Measurements from ENCODE around the gene NOS3.
"Not testable (repeated sequence)": the region's sequence is repeated elsewhere in the genome, so short reads cannot be mapped to it uniquely, and the experiment has no call there.

Gene NOS3

DNA sequence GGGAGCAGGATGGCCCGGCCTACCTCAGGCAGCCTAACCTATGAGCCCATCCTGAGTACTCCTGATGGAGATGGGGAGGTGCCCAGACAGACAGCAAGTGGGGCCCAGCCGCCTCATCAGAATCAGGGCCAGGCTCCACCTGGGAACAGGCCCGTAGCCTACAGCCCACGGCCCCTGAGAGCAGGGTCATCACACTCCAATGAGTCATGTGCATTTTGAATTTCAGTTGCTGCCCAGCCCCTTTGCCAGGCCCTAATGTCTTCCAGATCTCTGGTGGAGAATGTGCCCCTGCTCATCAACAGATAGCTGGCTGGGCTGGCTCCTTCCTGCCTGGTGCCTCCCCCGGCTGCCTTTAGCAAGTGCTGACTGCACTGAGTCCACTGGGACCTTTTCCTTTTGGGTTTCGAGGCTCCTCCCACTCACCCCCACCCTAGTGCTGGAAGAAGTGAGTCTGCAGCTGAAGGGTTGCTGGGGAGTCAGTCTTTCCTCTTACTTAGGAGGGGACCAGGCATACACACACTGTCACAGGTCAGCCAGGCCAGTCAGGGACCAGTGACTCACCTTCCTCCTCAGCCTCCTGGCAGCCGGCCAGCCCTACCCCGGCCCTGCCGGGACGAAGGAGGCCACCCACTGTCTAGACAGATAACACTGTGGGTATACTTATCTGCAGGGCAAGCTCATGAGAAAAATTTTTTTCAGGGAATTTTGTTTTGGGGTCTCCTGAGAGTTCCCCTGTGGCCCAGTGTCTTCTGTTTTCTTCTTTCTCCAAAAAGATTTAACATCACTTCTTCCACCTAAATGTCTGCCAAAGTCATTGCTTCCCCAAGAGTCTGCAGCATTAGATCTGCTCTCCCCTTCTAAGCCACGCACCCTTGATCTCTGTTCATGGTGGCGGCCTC, 48.4 kb downstream of the NOS3 start:
- no peak for DNase-seq (ENCODE audit: low spot score)

DNA sequence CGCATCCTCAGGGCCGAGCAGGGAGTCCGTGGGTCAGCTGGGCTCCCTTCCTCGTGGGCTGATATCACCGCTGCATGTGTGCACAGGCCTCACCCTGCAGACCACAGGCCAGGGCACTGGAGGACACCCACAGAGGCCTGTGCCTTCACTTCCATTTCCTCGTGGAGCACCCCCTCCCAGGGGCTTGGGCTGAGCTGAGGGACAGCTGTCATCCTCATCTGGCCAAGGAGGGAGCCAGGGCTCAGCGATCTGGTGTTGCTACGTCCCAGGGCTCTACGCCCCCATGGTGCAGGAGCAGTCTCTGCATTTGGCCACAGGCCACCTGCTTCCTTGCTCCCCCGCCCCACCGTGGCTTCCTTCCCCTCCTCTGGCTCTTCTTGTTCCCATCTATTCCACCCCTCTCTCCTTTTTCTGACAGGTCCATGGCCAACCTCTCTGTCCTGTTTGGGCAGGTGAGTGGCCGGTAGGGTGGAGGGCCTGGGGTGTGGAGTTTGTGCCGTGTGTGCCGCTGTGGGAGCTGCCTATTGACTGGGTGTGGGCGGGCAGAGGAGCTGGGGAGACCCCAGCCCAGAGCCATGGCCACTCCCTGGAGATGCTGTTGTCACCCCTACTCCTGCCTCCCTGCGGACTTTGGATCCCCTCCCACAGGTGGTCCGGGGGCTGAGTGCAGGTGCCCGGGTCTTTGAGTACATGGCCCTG, 49.2 kb downstream of the NOS3 start:
- no peak for DNase-seq (ENCODE audit: low spot score)

DNA sequence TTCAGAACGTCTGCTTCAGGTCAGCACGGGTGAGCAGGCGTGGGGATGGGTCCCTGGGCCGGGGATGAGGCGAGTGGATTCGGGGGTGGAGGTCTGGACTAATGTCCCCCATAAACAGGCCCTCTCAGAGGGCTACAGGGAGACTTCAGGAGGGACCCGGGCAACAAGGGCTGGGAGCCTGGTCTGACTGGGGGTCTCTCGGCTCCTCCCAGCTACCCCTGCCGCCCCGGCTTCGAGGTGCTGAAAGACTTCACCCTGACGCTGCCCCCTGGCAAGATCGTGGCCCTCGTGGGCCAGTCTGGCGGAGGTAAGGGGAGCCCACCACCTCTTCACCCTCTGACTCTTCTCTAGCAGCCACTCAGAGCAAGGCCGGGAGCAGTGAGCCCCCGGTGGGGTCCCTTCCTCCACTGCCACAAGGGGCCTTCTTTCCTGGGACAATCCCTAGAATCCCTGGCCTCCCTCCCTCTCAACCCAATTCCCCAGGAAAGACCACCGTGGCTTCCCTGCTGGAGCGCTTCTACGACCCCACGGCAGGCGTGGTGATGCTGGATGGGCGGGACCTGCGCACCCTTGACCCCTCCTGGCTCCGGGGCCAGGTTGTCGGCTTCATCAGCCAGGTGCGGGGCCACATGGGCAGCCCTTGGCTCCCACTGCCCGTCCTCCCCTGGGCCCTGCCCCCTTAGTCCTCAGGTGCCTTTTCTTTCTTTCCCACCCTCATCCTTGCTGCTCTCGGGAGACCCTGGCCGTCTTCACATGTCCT, 50.0 kb downstream of the NOS3 start:
- DNase-seq (ENCODE audit: low spot score): no peak

DNA sequence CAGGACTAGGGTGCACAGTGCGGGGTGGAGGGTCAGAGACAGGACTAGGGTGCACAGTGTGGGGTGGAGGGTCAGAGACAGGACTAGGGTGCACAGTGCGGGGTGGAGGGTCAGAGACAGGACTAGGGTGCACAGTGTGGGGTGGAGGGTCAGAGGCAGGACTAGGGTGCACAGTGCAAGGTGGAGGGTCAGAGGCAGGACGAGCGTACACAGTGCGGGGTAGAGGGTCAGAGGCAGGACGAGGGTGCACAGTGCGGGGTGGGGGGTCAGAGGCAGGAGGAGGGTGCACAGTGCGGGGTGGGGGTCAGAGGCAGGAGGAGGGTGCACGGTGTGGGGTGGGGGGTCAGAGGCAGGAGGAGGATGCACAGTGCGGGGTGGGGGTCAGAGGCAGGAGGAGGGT, 52.6 kb downstream of the NOS3 start:
- not testable (repeated sequence) for DNase-seq (ENCODE audit: low spot score)

DNA sequence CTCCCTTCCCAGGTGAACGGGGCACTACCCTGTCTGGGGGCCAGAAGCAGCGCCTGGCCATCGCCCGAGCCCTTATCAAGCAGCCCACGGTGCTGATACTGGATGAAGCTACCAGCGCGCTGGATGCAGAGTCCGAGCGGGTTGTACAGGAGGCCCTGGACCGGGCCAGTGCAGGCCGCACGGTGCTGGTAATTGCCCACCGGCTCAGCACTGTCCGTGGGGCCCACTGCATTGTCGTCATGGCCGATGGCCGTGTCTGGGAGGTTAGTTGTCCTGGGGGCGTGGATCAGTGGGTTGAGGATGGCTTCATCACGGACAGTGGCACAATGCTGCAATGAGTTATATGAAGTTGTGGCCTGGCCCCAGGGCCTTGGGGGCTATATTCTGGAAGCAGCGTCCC, 53.1 kb downstream of the NOS3 start:
- DNase-seq (ENCODE audit: low spot score): no peak

DNA sequence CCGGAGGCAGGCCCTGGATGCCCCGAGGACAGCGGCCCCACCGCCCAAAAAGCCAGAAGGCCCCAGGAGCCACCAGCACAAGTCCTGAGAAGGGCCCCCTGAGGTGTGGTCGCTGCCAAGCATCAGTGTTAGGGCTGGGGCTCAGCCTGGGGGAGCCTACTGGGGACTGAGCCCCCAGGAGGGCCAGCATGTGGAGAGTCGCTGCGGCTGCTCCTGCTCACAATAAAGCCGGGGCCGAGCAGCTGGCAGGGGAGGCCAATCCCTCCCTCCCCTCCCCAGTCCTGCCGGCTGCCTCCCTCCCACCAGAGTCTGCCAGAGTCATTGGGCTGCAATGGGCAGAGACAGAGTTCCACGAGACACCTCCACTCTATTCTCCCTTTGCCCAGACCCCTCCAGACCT, 54.4 kb downstream of the NOS3 start:
- no peak for DNase-seq (ENCODE audit: low spot score)

DNA sequence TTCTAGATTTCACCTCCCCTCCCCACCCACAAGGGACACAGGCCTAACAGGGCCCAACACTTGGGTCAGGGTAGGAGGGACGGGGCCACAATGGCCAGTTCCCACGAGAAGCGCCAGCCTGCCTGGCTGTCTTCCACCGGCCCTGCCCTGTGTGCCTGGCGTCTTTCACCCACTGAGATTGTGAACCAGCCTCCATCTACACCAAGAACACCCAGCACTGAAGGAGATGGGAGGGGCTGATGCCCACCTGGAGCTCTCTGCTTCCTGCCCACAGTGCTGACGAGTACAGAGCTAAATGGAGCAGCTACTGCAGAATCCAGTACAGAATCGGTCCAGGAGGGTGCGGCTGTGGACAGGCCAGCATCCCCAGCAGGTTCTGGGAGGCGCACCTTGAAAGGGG, 55.1 kb downstream of the NOS3 start:
- DNase-seq (ENCODE audit: low spot score): no peak

DNA sequence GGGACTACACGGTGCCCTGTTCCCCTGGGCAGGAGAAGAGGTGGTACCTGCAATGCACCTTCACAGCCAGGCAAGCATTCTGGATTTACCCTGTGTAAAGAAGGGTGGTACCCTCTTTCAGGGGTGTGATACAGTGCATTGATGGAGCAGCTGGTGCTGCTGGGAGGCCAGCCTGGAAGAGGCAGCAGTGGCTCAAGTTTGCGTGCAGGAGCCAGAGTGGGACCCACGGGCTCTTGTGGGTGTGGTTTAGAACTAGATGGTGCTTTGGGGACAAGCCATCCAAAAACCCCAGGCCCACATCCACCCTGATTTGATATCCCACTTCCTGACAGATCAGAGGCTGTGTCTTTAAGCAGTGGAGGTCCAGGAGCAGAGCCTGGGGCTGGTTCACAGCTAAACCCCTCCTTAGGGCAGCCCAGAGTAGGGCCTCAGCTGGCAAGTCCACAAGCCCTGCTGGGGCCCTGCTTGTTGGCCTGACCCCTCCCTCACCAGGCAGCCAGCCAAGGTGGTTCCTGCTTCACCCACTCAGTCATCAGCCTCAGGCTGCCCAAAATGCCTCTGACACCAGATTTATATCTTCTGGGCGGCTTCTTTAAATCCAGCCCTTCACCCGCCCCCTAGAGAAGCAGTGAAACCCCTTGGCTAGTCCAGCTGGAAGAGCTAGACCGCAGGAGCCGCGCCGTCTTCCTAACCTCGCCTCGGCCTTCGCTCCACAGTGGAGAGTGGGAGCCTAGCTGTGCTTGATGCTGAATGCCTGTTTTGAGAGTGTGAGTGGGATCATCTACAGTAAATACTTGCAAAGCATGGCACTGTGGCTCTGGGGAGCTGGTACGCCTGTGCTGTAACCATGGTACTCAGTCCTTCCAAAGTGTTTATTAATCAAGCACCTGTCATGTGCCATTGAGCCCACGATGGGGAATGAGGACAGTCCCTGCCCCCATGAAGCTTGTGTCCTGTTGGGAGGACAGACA, 56.1 kb downstream of the NOS3 start:
- DNase-seq (ENCODE audit: low spot score): no peak

DNA sequence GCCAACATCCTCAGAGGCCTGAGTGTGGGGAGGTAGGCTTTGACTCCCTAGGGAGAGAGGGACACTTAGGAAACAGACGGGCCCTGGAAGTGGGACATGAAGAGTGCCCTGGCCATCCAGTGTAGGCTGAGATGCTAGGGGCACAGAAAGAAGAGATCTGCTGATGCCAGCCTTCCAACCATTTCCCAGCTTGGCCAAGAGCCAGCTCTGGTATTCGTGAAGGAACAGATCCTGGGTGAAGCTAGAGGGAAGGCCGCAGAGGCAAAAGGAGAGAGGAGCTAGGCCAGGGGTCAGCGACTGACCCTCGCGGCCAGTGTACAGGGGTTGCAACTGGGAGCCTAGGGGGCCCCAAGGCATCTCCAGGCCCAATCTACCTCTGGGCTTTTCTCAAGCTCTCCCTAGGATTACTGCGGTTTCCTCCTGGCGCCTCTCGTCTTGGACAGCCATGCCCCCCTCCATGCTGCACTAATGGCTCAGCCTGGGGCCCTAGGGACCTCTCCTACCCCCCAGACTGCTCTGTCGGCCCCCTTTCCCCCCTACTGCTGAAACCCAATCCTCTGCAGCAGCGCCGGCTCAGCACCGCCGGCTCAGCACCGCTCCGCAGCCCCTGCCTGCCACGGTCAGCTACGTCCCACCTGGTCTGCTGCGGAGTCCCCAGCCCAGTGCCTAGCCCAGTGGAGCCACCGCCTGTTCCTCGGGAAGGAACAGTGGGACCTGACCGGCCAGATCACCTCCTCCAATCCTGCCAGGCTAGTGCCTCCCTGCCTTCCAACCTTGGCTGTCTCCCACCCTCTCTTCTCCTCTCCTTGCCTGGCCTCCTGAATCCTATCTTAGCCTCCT, 57.4 kb downstream of the NOS3 start, which contains the start of gene ASIC3:
Gene ASIC3, plus strand, starts transcription at position 556 of the 840 bp plus-strand sequence. CDS start 355 bp downstream, outside the sequence.
- DNase-seq (ENCODE audit: low spot score): no peak

DNA sequence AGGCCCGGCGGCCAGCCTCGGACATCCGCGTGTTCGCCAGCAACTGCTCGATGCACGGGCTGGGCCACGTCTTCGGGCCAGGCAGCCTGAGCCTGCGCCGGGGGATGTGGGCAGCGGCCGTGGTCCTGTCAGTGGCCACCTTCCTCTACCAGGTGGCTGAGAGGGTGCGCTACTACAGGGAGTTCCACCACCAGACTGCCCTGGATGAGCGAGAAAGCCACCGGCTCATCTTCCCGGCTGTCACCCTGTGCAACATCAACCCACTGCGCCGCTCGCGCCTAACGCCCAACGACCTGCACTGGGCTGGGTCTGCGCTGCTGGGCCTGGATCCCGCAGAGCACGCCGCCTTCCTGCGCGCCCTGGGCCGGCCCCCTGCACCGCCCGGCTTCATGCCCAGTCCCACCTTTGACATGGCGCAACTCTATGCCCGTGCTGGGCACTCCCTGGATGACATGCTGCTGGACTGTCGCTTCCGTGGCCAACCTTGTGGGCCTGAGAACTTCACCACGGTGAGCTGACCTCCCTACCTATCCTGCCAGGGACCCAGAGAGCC, 58.2 kb downstream of the NOS3 start:
- no peak for DNase-seq (ENCODE audit: low spot score)

DNA sequence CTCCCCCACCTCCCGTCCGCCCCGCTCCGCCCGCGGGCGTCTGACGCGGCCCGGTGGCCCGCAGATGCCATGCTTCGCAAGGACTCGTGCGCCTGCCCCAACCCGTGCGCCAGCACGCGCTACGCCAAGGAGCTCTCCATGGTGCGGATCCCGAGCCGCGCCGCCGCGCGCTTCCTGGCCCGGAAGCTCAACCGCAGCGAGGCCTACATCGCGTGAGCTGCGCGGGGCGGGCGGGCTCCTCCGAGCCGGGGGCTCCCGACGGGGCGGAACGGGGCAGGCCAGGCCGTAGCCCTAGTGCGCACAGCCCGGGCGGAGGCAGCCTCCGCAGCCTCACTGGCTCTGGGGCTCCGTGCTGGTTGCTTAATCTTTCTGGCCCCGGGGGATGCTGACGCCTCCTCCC, 60.3 kb downstream of the NOS3 start:
- DNase-seq (ENCODE audit: low spot score): no peak

DNA sequence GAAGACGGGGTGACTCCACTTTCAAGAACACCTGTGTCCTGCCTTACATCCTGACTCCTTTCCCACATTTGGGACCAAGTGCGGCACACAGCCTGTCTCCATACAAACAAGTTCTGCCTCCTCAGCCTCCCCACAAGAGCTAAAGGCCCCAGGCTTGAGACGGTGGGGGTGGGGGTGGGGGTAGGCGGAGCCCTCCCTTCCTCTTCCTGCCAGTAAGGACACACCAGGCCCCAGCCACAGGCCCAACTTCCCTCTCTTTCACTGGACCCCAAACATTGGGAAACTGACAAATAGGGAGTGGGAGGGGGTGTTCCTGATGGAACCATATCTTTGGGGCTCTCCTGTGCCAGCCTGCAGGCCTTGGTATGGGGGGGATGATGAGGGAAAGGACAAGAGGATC, 62.3 kb downstream of the NOS3 start:
- no peak for DNase-seq (ENCODE audit: low spot score)

DNA sequence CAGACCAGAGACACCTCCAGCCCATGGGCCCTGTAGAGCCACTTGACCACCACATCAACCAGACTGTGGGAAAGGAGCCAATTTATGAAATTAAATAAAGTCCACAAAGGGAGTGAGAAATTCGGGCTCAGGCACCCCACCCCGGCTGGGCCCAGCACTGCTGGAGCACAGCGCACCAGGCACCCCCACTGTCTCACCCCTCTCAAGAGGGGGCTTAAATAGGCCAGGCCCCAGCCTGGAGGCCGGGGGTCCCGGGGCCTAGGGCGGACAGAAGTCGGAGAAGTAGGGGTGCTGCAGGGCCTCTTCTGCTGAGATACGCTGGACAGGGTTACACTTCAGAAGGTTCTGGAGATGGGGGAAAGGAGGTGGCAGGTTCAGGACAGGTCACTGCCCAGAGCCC, 62.9 kb downstream of the NOS3 start:
- no peak for DNase-seq (ENCODE audit: low spot score)

DNA sequence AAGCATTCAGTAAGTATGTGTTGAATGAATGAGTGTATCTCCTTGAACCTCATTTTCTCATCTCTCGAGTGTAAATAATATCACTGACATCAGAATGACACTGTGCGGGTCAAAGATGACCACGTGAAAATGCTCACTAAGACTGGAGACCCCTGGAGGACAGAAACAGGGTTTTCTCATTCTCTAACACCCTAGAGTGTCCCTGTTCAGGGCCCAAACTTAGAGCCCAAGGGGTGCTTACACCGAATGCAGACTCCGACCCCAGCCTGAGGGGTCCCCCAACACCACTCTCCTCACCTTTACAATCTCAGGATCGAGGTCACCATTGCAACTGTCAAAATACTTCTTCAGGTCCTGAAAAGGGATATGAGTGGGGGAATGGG, 65.5 kb downstream of the NOS3 start:
- no peak for DNase-seq (ENCODE audit: low spot score)

DNA sequence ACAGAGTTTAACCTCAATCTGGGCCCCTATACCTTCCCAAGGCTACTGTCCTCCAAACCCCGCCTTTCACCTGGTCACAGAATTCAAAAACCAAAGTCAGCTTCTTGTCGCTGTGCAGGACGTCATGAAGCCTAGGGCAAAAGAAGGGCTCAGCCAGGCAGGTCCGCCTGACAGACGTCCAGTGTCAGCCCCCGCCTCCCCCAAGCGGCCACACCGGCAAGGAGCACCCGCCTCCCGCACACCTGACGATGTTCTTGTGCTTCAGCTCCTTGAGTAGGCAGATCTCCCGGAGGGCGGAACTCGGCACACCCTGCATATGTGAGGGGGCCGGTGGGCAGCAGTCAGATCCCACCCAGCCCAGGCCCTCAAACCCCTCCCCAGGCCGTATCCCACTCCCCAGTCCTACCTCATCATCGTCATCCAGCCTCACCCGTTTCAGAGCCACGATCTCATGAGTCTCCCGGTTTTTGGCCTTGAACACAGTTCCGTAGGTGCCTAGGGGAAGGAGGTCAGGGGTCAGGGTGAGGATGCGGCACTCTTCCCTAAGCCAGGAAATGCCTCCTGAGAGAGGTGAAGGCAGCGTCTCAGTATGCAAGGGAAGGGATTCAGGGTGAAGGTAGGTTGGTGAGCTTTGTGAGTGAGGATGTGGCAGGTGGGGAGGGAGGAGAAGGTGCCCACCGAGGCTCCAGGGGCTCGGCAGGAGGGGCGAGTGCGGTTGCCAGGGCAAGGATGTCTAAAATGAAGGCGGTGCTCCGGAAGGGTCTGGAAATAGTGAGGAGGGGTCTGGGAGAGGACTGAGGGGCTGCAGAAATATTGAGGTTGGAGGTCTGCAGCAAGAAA, 66.1 kb downstream of the NOS3 start:
- DNase-seq (ENCODE audit: low spot score): no peak

DNA sequence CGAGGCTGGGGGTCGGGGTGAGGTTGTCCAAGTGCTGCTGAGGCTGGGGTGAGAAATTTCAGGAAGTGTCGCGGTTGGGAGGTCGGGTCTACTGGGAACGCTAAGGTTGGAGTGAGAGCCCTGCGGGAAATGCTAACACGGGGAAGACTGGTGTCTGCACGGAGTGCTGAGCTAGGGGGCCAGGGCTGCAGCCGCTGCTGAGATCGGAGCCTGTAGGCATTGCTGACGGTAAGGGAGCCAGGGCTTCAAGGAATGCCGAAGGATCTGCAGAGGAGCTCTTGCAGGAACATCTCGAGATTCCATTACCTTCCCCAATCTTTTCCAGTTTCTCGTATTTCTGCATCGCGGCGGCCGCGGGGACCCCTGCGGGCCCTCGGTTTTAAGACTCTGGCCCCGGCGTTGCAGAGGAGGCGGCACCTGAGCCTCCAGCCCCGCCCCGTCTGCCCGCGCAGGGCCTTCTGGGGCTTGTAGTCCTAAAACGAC, 66.7 kb downstream of the NOS3 start, which contains the start of gene CDK5:
Gene CDK5, minus strand, starts transcription at position 392 of the 483 bp plus-strand sequence. Its CDS starts 49 bp downstream, at position 343.
- no peak for DNase-seq (ENCODE audit: low spot score)

DNA sequence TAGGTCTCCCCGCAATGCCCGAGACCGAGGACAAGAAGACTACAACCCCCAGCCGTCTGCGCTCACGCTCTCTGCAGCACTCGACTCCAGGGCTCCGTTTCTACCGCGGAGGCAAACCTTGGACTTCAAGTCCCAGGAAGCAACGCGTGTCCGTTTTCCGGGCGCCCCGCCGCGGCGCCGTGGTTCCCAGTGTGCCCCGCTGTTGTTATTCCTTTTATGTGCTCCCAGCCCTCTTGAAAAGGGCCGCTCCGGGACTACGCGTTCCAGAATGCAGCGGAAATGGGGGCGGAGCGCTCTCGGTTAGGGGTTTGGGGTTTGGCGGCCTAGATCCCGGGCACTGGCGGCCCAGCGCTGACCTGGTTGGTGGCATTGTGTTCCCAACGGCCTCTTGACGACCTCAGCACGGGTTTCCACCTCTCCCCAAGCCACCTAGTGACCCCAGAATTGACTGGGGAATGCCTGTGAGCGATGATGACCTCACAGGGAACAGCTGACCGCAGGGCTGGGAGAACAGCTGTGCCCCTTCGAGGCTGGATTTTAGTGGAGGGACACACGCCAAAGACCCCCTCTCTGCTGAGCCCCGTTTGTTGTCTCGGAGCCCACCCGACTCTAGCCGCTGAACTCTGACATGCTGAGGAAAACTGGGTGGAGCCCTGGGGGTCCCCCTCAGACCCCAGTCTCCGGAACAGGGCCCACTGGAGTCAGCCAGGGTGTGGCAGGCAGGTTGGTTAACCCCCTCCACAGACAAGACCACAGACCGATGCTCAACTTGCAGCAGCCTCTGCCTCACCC, 67.4 kb downstream of the NOS3 start:
- peak; percentile 100 for DNase-seq (ENCODE audit: low spot score)

DNA sequence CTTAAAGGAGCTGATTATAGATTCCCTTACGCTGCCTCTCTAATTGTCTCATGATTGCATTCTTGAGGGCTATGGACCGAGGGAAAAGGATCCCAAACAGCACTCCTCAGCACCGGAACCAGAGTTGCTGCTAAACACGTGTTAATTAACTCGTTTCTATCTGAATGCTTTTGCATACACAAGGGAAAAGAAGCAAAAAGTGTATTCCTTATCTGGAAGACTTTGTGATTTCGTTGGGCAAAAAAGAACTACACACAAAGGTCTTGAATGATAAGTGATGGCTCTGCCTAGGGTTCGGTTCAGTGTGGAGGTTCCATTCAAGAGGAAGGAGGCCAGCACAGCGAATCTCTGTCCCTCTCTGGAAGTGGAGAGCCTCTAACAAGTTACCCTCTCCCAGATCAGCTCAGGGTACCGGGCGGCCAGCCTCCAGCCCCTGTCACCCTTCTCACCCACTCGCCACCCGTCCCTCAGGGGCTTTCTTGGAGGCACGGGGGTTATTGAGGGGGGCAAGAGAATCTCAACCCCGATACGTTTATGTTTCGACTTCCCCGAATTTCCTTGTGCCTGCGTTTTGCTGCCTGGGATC, 68.1 kb downstream of the NOS3 start:
- no peak for DNase-seq (ENCODE audit: low spot score)
